ENCODE measurements around the gene MTCH2.

Gene MTCH2

GRCh38 chr11:47589977-47590861 lies 52.1 kb downstream of the MTCH2 start:
- H3K4me3 ChIP-seq = no peak overlapping the region
- peaks cover 0 to 7% (median 0%) of the 10 kb centered on the region in 11 experiments; a peak in 2 of 22 replicates for H3K9me3 ChIP-seq (replicated peaks in 1 of 11)
- H3K27me3 ChIP-seq = peaks cover 34 to 41% (median 38%) of the 10 kb centered on the region in 11 experiments
- no peak overlapping the region for H3K27ac ChIP-seq
- no peak for TF ChIP-seq Cebpa-rat (IDR thresholded peaks at IDR 0.05)
- H3K36me3 ChIP-seq = peaks cover 1 to 27% (median 13%) of the 10 kb centered on the region in 11 experiments; a peak in 20 of 22 replicates
- H3K4me2 ChIP-seq = peak overlapping the region in 8 of 11 experiments; percentile 9 to 89 (median 86); a peak in 12 of 22 replicates
- peaks cover 0 to 27% (median 0%) of the 10 kb centered on the region in 11 experiments; a peak in 8 of 22 replicates for H4K20me1 ChIP-seq
- H3K9ac ChIP-seq = no peak overlapping the region
- H3K4me1 ChIP-seq = peaks cover 41 to 54% (median 52%) of the 10 kb centered on the region in 10 experiments

DNA sequence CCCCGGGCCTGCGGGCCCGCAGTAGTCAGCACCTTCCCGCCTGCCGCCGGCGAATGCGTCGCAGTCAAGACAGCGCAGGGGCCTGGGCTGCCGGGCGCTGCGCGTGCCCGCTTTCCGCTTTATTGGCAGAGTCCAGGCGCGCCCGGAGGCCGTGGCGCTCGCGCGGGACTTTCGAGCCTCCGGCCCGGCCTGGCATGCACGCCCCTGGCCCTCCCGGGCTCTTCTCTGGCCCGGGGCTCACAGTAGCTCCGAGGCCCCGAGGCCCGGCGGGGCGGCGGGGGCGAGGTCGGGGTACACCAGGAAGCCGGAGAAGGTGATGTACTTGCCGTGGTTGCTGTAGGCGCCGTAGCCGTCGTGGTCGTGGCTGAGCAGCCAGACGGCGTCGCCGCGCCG lies 52.8 kb downstream of the MTCH2 start:
- Histone ChIP-seq H3K27ac (no peak overlapping the region), H3K27me3 (peaks cover 28 to 35% (median 31%) of the 10 kb centered on the region in 11 experiments), H4K20me1 (peaks cover 0 to 21% (median 5%) of the 10 kb centered on the region in 11 experiments; a peak in 9 of 22 replicates), H3K4me2 (no peak overlapping the region), H3K4me1 (peaks cover 41 to 54% (median 52%) of the 10 kb centered on the region in 10 experiments), H3K36me3 (peaks cover 8 to 33% (median 19%) of the 10 kb centered on the region in 11 experiments), H3K9me3 (replicated peaks in 1 of 11) (peaks cover 0 to 7% (median 0%) of the 10 kb centered on the region in 11 experiments; a peak in 2 of 22 replicates), H3K4me3 (no peak overlapping the region), H3K9ac (no peak overlapping the region)
- no peak for TF ChIP-seq Cebpa-rat (IDR thresholded peaks at IDR 0.05)

DNA sequence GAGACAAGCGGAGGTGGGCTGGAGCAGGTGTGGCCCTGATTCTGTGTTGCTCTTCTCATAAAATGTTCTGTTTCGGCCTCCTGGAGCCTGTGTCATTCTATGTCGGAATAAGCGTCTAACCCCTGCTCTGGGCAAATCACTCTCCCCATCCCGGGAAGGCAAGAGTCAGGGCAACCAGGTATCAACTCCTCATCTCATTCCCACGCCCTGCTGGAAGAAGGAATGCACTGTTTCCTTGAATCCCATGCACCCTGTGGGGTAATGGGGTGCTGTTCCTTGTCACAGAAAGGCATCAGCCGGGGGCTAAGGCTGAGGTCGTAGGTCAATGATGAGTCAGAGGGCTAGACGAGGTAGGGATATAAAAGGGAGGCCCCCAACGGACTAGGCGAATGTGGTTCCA lies 53.2 kb downstream of the MTCH2 start:
- H3K9ac ChIP-seq = no peak overlapping the region
- H3K4me2 ChIP-seq = no peak overlapping the region
- no peak for TF ChIP-seq Cebpa-rat (IDR thresholded peaks at IDR 0.05)
- H3K27ac ChIP-seq = no peak overlapping the region
- peaks cover 41 to 54% (median 51%) of the 10 kb centered on the region in 10 experiments for H3K4me1 ChIP-seq
- peaks cover 0 to 7% (median 0%) of the 10 kb centered on the region in 11 experiments; a peak in 2 of 22 replicates for H3K9me3 ChIP-seq (replicated peaks in 1 of 11)
- no peak overlapping the region for H3K4me3 ChIP-seq
- H3K36me3 ChIP-seq = peaks cover 12 to 38% (median 24%) of the 10 kb centered on the region in 11 experiments
- H3K27me3 ChIP-seq = peaks cover 23 to 30% (median 27%) of the 10 kb centered on the region in 11 experiments
- peaks cover 0 to 18% (median 7%) of the 10 kb centered on the region in 11 experiments; a peak in 9 of 22 replicates for H4K20me1 ChIP-seq

- peak overlapping the region in 2 of 11 experiments; percentile 15 to 33; a peak in 1 of 22 replicates for H3K9ac ChIP-seq
These were observed 54.5 kb downstream of the MTCH2 start for GRCh38 chr11:47587723-47588326.

DNA sequence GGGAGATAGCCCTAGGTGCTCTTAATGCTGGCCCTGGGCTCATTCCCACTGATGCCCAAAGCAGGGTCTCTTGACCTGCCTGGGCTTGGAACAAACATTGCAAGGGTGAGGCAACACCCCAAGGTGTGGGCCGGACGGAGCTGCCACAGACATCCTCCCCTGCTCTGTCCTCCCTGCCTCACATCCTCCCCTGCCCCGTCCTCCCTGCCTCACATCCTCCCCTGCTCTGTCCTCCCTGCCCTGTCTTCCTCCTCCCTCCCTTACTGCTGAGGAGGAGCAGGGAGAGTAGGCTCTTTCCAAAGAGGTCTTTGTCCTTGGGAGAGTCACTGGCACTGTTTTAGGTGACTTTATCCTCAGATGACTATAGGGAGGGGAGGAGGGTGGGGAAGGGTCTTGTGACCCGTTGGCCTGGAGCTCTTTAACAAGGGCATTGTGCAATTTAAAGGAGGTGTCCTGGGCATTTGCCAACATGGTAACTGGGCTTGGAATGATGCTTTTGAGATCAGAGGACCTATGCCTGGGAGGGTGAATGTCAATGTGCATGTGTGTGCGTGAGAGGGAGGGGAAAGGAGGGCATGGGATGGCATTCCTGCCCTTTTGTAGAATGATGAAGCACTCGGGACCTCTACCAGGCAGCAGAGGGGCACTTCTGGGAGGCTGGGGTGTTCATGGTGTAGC lies 55.2 kb downstream of the MTCH2 start:
- Histone ChIP-seq H3K9ac (no peak overlapping the region), H4K20me1 (peaks cover 0 to 28% (median 13%) of the 10 kb centered on the region in 11 experiments; a peak in 11 of 22 replicates), H3K27ac (peak overlapping the region in 8 of 11 experiments; percentile 13 to 49 (median 30); a peak in 6 of 22 replicates), H3K4me3 (no peak overlapping the region), H3K9me3 (replicated peaks in 1 of 11) (peaks cover 0 to 7% (median 0%) of the 10 kb centered on the region in 11 experiments; a peak in 2 of 22 replicates), H3K27me3 (peaks cover 4 to 11% (median 7%) of the 10 kb centered on the region in 11 experiments), H3K4me2 (peak overlapping the region; percentile 4 to 83 (median 41); a peak in 17 of 22 replicates), H3K36me3 (peaks cover 32 to 57% (median 43%) of the 10 kb centered on the region in 11 experiments), H3K4me1 (peaks cover 26 to 35% (median 32%) of the 10 kb centered on the region in 10 experiments)
- TF ChIP-seq Cebpa-rat (IDR thresholded peaks at IDR 0.05) = no peak

More at GRCh38 chr11:47587723-47588326, 54.5 kb downstream of the MTCH2 start:
- no peak overlapping the region for H3K4me3 ChIP-seq
- peaks cover 0 to 7% (median 0%) of the 10 kb centered on the region in 11 experiments; a peak in 2 of 22 replicates for H3K9me3 ChIP-seq (replicated peaks in 1 of 11)
- TF ChIP-seq Cebpa-rat (IDR thresholded peaks at IDR 0.05) = no peak
- peaks cover 32 to 41% (median 38%) of the 10 kb centered on the region in 10 experiments for H3K4me1 ChIP-seq
- H3K27ac ChIP-seq = peak overlapping the region in 8 of 11 experiments; percentile 13 to 49 (median 30); a peak in 7 of 22 replicates
- H3K4me2 ChIP-seq = peak overlapping the region; percentile 4 to 83 (median 41); a peak in 18 of 22 replicates
- H4K20me1 ChIP-seq = peaks cover 0 to 22% (median 12%) of the 10 kb centered on the region in 11 experiments; a peak in 11 of 22 replicates
- H3K27me3 ChIP-seq = peaks cover 10 to 17% (median 14%) of the 10 kb centered on the region in 11 experiments
- peaks cover 25 to 51% (median 37%) of the 10 kb centered on the region in 11 experiments for H3K36me3 ChIP-seq

- H3K27ac ChIP-seq = peak within 1 kb of the TSS in 8 of 11 experiments; percentile 13 to 49 (median 30); a peak in 6 of 22 replicates
- H3K9me3 ChIP-seq (replicated peaks in 1 of 11) = peaks cover 0 to 7% (median 0%) of the 10 kb centered on the region in 11 experiments; a peak in 2 of 22 replicates
These were observed 56.1 kb downstream of the MTCH2 start, which contains the start of gene FAM180B for GRCh38 chr11:47586098-47586855. Gene FAM180B, plus strand, starts transcription at chr11:47586678. Its CDS starts 91 bp downstream, at chr11:47586769.

GRCh38 chr11:47583844-47584243 lies 58.5 kb downstream of the MTCH2 start:
- H3K9ac ChIP-seq = no peak overlapping the region
- peaks cover 0 to 52% (median 13%) of the 10 kb centered on the region in 11 experiments; a peak in 11 of 22 replicates for H4K20me1 ChIP-seq
- no peak overlapping the region for H3K27ac ChIP-seq
- H3K4me3 ChIP-seq = no peak overlapping the region
- no peaks in the 10 kb centered on the region for H3K9me3 ChIP-seq (replicated peaks in 1 of 11)
- no peak overlapping the region for H3K4me2 ChIP-seq
- peaks cover 52 to 70% (median 62%) of the 10 kb centered on the region in 11 experiments for H3K36me3 ChIP-seq
- no peak for TF ChIP-seq Cebpa-rat (IDR thresholded peaks at IDR 0.05)
- H3K4me1 ChIP-seq = peaks cover 24 to 35% (median 27%) of the 10 kb centered on the region in 10 experiments
- no peaks in the 10 kb centered on the region for H3K27me3 ChIP-seq

More at GRCh38 chr11:47586098-47586855, 56.1 kb downstream of the MTCH2 start, which contains the start of gene FAM180B:
- TF ChIP-seq Cebpa-rat (IDR thresholded peaks at IDR 0.05) = no peak
- Histone ChIP-seq H3K4me2 (peak within 1 kb of the TSS; percentile 4 to 83 (median 41); a peak in 16 of 22 replicates), H3K4me3 (no peak within 1 kb of the TSS), H3K36me3 (peaks cover 41 to 66% (median 52%) of the 10 kb centered on the region in 11 experiments), H3K9ac (peak within 1 kb of the TSS in 1 of 11 experiments; percentile 8; a peak in 1 of 22 replicates), H4K20me1 (peaks cover 0 to 34% (median 13%) of the 10 kb centered on the region in 11 experiments; a peak in 11 of 22 replicates), H3K4me1 (peaks cover 17 to 26% (median 23%) of the 10 kb centered on the region in 10 experiments), H3K27me3 (0 out of 22 replicates have a peak, but pooled peaks cover 0 to 2% (median 0%) of the 10 kb centered on the region in 11 experiments)
